ENCODE results near the gene ABCB11.
A peak's percentile ranks its signal among the peaks of the same experiment; 100 is the strongest.
"Not testable (repeated sequence)": the region's sequence is repeated elsewhere in the genome, so short reads cannot be mapped to it uniquely, and the experiment has no call there.

The ABCB11 gene

GRCh38 chr2:168969865-168970264, 61.3 kb downstream of the ABCB11 start:
- DNase-seq, result no peak

GRCh38 chr2:168968342-168968741, 62.8 kb downstream of the ABCB11 start:
- no peak for DNase-seq

GRCh38 chr2:168964251-168964807, 66.8 kb downstream of the ABCB11 start:
- peak; percentile 16 for DNase-seq

- no peak for DNase-seq
Measured at GRCh38 chr2:168962636-168963035, 68.5 kb downstream of the ABCB11 start.

- DNase-seq, result peak; percentile 45
Measured at GRCh38 chr2:168961450-168962229, 69.5 kb downstream of the ABCB11 start.

GRCh38 chr2:168956392-168956791, 74.7 kb downstream of the ABCB11 start:
- DNase-seq, result no peak

GRCh38 chr2:168955321-168955720, 75.8 kb downstream of the ABCB11 start:
- DNase-seq, result no peak

GRCh38 chr2:168954256-168954655, 76.9 kb downstream of the ABCB11 start:
- no peak for DNase-seq

- DNase-seq, result no peak
Measured at GRCh38 chr2:168952424-168952823, 78.7 kb downstream of the ABCB11 start.

- no peak for DNase-seq
Measured at GRCh38 chr2:168951871-168952270, 79.3 kb downstream of the ABCB11 start.

GRCh38 chr2:168949324-168949723, 81.8 kb downstream of the ABCB11 start:
- no peak for DNase-seq

- DNase-seq, result no peak
Measured at GRCh38 chr2:168948621-168949212, 82.4 kb downstream of the ABCB11 start.

GRCh38 chr2:168945508-168945907, 85.6 kb downstream of the ABCB11 start:
- DNase-seq, result no peak

- DNase-seq, result no peak
Measured at GRCh38 chr2:168944065-168944464, 87.1 kb downstream of the ABCB11 start.

- DNase-seq, result no peak
Measured at GRCh38 chr2:168941297-168941696, 89.8 kb downstream of the ABCB11 start.

GRCh38 chr2:168939918-168940317, 91.2 kb downstream of the ABCB11 start:
- no peak for DNase-seq

- DNase-seq, result no peak
Measured at GRCh38 chr2:168939061-168939460, 92.1 kb downstream of the ABCB11 start.

GRCh38 chr2:168935810-168936581, 95.1 kb downstream of the ABCB11 start:
- DNase-seq, result peak; percentile 4

GRCh38 chr2:168934826-168935225, 96.3 kb downstream of the ABCB11 start:
- no peak for DNase-seq

GRCh38 chr2:168932174-168932573, 99.0 kb downstream of the ABCB11 start:
- not testable (repeated sequence) for DNase-seq

- no peak for DNase-seq
Measured at GRCh38 chr2:168930242-168930641, 100.9 kb downstream of the ABCB11 start.

- peak; percentile 26 for DNase-seq
Measured at GRCh38 chr2:168929031-168929430, 102.1 kb downstream of the ABCB11 start.

- DNase-seq, result no peak
Measured at GRCh38 chr2:168928113-168928831, 102.9 kb downstream of the ABCB11 start.
